HL-60 (cell line): ENCODE results near the gene ATG101.

Experiments used
- DNase-seq, 2 experiments: peaks; one replicate each; pipeline ENCODE4 v3.0.0-alpha.2; 2010 to 2020; ENCODE audit warnings: low read depth in 1 of 2, low spot score in 1 of 2
- H3K27ac ChIP-seq: fragments of 250-450 bp; sonication (Bioruptor Pico); replicated peaks from 2 replicates; pipeline ENCODE4 v1.5.1; 2020; ENCODE audit warnings: mild to moderate bottlenecking, moderate library complexity
- H3K27me3 ChIP-seq: fragments of 250-450 bp; sonication (Bioruptor Pico); 2 replicates; pipeline ENCODE4 v1.5.1; 2021; ENCODE audit warnings: mild to moderate bottlenecking, moderate library complexity; ENCODE audit not compliant: insufficient read depth, poor library complexity, severe bottlenecking
- H3K4me3 ChIP-seq: replicated peaks from 2 replicates; pipeline ENCODE4 v1.5.1; 2011; ENCODE audit warnings: mild to moderate bottlenecking, control low read depth, low read length; ENCODE audit not compliant: insufficient read depth
- CTCF ChIP-seq: IDR thresholded peaks from one replicate; pipeline ENCODE4 v1.5.1; 2011; ENCODE audit warnings: low read length, control low read depth, inconsistent platforms; ENCODE audit not compliant: insufficient read depth
- GABPA ChIP-seq: IDR thresholded peaks from 2 replicates; pipeline ENCODE4 v1.6.1; 2012; ENCODE audit warnings: low read depth
- POLR2AphosphoS5 ChIP-seq: IDR thresholded peaks from 2 replicates; pipeline ENCODE4 v1.6.1; 2012; ENCODE audit warnings: low read depth
- REST ChIP-seq: IDR thresholded peaks from 2 replicates; pipeline ENCODE4 v1.6.1; 2012; ENCODE audit warnings: low read depth; ENCODE audit not compliant: insufficient replicate concordance
- SPI1 ChIP-seq: IDR thresholded peaks from 2 replicates; pipeline ENCODE4 v1.6.1; 2012; ENCODE audit warnings: low read depth, mild to moderate bottlenecking, borderline replicate concordance

Gene ATG101

GRCh38 chr12:52083638-52083996 is 13.8 kb downstream of the ATG101 start:
- DNase-seq, result no peak
- no peak for TF ChIP-seq CTCF
- no peak for TF ChIP-seq POLR2AphosphoS5
- TF ChIP-seq GABPA, result no peak
- no peak for TF ChIP-seq REST
- no peak for TF ChIP-seq SPI1
- no peak overlapping the region for H3K4me3 ChIP-seq
- peaks cover 6% of the 10 kb centered on the region for H3K27me3 ChIP-seq
- H3K27ac ChIP-seq, result no peak overlapping the region

- H3K27me3 ChIP-seq, result peaks cover 7% of the 10 kb centered on the region
- no peak overlapping the region for H3K4me3 ChIP-seq
- no peak overlapping the region for H3K27ac ChIP-seq
- TF ChIP-seq GABPA (no peak), POLR2AphosphoS5 (no peak), REST (no peak), CTCF (no peak), SPI1 (no peak)
- DNase-seq, result no peak
Measured at GRCh38 chr12:52084491-52085231, 14.9 kb downstream of the ATG101 start.

- Histone ChIP-seq H3K27me3 (peaks cover 11% of the 10 kb centered on the region), H3K27ac (no peak overlapping the region), H3K4me3 (no peak overlapping the region)
- TF ChIP-seq SPI1 (no peak), CTCF (no peak), POLR2AphosphoS5 (no peak), GABPA (no peak), REST (no peak)
- no peak for DNase-seq
Measured at GRCh38 chr12:52085682-52086180, 16.0 kb downstream of the ATG101 start.
